HG02642 (cell line): ENCODE data around the gene BMPR1A.
"Not testable (repeated sequence)": the region's sequence is repeated elsewhere in the genome, so short reads cannot be mapped to it uniquely, and the experiment has no call there.

Source experiments
- ATAC-seq: cut with Tn5 transposase; IDR thresholded peaks from one replicate; pipeline ENCODE4 v1.9.1; 2021; ENCODE audit warnings: mild to moderate bottlenecking; ENCODE audit not compliant: unreplicated experiment, poor library complexity

Gene BMPR1A

GRCh38 chr10:86950349-86950748, 193.9 kb downstream of the BMPR1A start:
- no peak for ATAC-seq

GRCh38 chr10:86951184-86951761, 194.9 kb downstream of the BMPR1A start:
- ATAC-seq: no peak

GRCh38 chr10:86952106-86952505, 195.7 kb downstream of the BMPR1A start:
- no peak for ATAC-seq

GRCh38 chr10:86952697-86953096, 196.3 kb downstream of the BMPR1A start:
- ATAC-seq: not testable (repeated sequence)

GRCh38 chr10:86953747-86954680, 197.6 kb downstream of the BMPR1A start:
- ATAC-seq: no peak

- no peak for ATAC-seq
Observed at GRCh38 chr10:86954681-86955500, 198.5 kb downstream of the BMPR1A start.

- ATAC-seq: no peak
Observed at GRCh38 chr10:86955501-86956194, 199.2 kb downstream of the BMPR1A start.

GRCh38 chr10:86956195-86956847, 199.9 kb downstream of the BMPR1A start:
- ATAC-seq: no peak

GRCh38 chr10:86956848-86957448, 200.5 kb downstream of the BMPR1A start:
- no peak for ATAC-seq

- ATAC-seq: no peak
Observed at GRCh38 chr10:86957471-86958115, 201.2 kb downstream of the BMPR1A start, which contains the start of gene MMRN2. MMRN2 (minus strand) TSS chr10:86957615; CDS start chr10:86957541, 74 bp downstream.

GRCh38 chr10:86958116-86958900, 201.9 kb downstream of the BMPR1A start, which contains the start of gene SNCG:
SNCG (plus strand) TSS chr10:86958599; CDS start chr10:86958698, 99 bp downstream.
- ATAC-seq: no peak

- no peak for ATAC-seq
Observed at GRCh38 chr10:86958901-86959736, 202.7 kb downstream of the BMPR1A start.

GRCh38 chr10:86959737-86960002, 203.3 kb downstream of the BMPR1A start:
- no peak for ATAC-seq

- ATAC-seq: no peak
Observed at GRCh38 chr10:86960003-86960862, 203.8 kb downstream of the BMPR1A start.

- ATAC-seq: no peak
Observed at GRCh38 chr10:86960863-86961434, 204.5 kb downstream of the BMPR1A start.

- ATAC-seq: no peak
Observed at GRCh38 chr10:86961481-86962091, 205.2 kb downstream of the BMPR1A start.
